Activated CD4-positive, alpha-beta T cell treated with anti-CD3 and anti-CD28 coated beads for 4 hours (primary cell): ENCODE results near the gene RAB1B.
A peak's percentile ranks its signal among the peaks of the same experiment; 100 is the strongest.

ENCODE experiments used
- DNase-seq, 2 donors: peaks; one replicate each; pipeline ENCODE4 v3.0.0-alpha.2; 2020

Gene RAB1B

DNA sequence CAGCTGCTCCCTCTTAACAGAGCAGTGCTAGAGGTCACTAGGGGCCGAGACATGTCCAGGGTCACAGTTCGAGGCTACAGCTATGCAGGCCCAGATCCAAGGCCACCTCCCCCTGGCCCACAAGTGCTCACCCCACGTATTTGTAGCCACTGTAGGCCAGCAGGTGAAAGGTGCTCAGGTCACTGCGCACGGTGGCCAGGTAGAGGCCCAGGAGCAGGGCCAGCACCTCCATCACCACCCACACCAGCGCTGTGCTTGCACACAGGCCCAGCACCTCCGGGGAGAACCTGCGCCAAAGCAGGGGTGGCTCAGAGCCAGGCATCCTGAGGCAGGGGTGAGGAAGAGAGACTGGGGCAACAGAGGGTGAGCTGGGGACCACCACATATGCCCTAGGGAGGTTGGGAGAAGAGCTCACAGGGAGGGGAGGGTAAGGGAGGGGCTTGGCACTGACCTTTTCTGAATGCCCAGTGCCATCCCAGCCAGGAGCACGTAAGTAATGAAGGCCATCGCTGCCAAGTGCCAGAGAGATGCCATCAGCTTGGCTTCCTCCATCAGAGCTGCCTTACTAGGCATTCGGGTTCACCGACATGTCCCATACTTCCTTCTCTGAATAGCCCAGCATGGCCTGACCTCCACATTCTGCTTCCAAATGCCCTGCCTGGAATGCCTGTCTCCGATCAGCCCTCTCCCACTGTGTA is 17.0 kb downstream of the RAB1B start:
- no peak for DNase-seq

DNA sequence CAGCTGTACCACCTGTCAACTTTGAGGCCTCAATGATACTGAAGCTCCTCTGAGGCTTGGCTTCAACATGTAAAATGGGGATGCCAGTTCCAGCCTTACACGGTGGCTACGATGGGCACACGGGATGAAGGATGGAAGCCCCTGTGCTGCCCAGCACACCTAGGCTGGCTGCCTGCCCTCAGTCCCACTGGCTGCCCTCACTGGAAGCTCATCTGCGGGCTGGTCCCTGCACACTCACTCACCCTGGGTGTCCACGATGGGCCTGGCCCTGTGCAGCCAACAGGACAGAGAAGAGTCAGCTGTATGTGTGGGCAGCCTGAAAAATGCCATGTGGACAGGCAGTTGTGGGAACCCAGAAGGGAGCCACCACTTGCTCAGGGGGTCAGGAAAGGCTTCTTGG is 18.3 kb downstream of the RAB1B start:
- DNase-seq: no peak

DNA sequence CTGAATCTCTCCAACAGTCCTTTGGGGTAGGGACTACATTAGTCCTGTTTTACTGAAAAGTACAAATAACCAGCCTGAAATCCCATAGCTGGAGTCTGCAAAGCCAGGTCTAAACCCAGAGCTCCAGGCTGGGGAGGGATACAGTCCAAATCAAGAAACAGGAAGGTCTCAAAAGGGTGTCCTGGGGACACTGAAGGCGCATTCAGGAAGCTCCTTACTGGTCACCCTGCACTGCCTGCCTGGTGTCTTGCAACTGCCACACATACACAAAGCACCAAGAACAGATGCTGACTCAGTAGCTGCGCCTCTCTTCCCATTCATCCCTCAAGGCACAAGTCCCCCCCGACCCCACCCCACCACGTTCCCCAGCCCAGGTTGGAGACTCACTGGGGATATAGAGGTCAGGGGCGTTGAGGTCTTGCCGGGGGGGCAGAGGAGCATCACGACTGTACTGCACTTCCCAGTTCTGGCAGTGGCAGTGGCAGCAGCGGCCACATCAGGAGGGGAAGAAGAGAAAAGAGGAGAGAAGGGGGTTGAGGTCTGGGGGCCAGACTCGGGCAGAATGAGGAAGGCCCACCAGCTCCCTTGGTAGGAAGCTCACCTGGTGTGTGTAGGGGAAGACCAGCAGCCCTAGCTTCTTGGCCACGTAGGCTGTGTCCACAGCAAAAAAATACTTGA is 18.9 kb downstream of the RAB1B start:
- DNase-seq: no peak

DNA sequence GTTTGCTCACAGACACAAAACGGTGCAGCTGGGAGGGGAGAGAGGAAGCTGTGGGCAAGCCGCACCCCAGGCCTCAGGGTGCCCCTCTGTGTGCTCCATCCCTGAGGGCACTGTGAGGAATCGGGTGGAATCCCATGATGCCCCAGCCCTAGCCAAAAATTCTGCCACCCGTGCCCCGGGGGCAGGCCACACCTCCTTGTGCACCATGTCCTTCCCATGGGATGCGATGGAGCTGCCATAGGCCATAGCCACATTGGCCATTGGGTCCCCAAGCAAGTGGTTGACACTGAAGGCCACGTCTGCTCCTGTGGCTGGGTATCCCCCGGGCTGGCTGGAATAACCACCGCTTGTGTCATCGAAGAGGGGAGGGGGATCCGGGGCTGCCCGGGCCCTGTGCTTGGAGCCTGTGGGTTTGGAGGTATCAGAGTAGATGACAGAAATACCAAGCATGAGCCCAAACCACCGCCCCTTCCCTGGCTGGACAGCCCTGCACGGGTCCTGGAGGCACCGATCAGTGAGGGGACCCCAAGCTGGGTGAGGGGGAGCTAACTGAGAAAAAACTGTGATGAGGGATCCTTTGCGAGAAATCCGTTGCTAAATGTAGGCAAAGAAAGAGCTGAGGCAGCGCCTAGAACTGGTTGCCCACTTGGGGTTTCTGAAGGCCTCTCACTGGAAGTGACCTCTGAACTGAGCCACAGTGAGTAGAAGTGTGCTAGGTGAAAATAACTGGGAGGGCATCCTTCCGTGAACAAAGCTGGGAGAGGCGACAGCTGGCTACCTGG is 19.6 kb downstream of the RAB1B start:
- no peak for DNase-seq

DNA sequence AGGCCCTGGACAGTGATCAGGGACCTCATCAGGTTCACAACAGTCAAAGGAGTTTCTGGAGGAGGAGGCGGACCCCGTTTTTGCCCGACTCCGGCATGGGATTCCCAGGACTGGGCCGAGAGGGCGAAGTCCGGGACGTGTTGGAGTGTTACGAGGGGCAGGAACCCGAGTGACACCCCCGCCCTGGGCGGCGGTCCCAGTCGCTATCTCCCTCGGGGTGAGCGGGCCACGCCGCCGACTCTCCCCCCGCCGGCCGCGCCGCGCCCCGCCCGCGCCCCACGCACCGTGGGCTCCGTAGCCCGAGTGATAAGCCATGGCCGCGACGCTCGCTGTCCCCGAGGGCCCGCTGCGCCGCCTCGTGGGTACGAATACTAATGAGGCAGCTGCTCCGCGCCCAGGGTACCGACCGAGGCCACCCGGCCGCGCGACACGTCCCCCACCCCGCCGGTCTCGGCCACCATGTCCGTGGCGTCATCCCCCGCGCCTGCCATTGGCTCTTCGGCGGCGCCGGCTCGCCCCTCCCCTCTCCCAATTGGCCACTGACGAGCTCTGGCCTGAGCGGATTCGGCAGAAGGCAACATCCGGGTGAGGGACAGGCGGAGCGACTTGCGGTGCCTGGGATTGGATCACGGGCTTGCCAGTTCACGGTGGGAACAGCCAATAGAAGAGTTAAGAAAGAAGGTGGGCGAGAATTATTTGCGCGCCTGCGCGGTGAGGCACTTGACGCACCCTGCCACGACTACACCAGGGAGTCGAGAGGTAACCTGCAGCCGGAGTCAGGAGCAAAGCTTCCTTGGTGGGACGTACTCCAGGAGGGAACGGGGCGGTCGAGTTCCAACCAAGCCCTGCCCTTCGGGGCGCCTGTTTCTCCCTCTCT is 20.5 kb downstream of the RAB1B start, which contains the start of gene YIF1A:
TSS of gene YIF1A (minus strand) at position 473 of the 877 bp plus-strand sequence. CDS start at position 315, 158 bp downstream.
- peak; percentile 97 to 99 for DNase-seq

DNA sequence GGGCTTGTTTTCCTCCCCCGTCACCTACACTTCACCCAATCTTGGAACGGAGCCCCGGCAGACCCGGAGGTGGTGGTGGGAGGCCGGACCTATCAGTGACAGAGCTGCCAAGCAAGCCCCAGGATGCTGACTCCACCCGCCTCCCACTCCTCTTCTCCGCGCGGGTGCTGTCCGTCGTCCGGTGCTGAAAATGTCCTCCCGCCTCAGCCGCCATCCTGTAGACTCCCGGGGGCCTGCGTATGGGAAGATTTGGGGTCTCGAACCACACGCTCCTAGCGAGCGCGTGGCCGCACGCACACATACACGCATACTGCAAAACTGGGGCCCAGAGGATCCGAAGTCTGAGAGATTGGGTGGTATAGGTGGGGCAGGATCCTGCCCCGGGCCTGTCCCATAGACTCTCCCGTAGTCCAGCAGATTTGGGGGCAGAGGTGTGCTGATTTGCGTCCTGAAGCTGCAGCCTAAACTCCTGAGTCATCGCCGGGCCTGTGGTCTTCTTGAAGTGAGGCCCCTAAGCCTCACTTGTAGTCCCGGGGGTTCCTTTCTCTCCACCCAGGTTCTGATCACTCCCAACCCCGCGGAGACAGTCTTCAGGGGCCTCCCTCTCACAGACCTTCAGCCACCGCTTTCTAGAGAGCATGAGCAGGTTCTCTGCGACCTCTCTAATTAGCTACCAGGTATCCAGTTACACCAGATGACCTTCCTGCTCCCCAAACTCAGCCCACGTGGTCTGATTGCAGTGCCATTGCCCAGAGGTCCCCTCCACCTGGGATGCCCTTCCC is 21.3 kb downstream of the RAB1B start:
- peak; percentile 74 to 83 for DNase-seq

DNA sequence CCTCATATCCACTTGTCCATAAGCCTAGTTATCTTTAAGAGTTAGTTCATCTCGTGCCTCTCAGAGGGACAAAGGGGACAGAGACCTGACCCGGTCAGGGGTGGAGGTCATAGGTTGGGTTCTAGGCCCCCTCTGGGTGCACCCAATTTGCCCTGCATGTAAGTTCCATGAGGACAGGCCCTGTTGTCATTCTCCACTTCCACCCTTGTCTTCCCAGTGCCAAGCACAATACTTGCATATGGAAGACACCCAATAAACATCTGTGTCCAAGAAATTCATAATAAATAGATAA is 21.8 kb downstream of the RAB1B start:
- DNase-seq: no peak

DNA sequence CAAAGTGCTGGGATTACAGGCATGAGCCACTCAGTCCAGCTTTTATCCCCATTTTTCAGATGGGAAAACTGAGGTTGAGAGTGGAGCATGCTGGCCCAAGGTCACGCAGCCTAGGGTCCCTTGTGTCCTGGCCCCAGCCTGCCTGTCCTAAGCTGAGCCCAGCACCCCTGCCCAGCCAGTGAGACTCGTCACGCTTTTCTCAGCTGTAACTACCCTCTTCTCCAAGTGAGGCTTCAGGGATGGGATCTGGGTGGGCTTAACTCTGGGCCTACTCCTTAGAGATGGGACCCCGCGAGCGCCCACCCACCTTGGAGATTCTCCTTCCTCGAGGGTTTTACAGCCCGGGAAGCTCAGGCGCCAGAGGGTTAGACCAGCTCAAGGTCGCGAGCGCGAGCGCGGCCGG is 22.9 kb downstream of the RAB1B start:
- DNase-seq: no peak

DNA sequence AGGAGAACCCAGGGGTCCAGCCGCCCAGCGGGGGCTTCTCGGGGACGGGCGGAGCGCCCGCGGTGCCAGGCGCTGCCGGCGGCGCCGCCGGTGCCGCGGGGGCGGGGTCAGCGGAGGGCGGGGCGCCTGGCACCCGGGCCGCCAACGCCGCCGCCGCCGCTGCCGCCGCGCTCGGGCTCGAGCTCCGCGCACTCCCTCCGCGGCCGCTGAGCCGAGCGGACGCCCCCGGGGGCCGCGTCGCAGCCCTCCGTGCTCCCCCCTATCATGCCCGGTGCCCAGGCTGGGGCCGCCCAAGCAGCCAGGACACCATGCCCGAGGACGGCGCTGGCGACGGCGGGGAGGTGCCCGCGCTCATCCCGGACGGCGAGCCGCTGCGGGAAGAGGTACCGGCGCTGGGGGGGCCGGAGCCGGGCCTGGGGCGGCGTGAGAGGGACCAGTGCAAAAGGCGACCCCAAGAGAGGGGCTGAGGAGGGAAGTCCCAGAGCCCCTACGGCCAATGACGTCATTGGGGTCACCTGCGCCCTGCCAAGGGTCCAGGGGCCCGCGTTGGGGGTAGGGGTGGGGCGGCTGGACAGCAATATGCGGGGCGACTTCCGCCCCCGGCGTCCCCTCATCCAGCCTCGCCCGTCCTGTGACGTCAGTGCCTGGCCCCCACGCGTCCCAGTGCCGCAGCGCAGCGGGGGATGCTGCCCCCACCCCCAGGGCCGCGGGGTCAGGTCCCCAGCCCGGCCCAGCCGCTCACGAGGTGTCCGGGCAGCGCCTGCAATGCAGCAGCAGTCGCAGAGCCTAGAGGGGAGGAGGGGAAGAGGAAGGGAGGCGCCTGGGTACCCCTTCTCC is 23.5 kb downstream of the RAB1B start, which contains the start of gene TMEM151A:
TSS of gene TMEM151A (plus strand) at position 189 of the 837 bp plus-strand sequence. CDS start at position 309, 120 bp downstream.
- DNase-seq: peak in 1 of 2 donors; percentile 34

DNA sequence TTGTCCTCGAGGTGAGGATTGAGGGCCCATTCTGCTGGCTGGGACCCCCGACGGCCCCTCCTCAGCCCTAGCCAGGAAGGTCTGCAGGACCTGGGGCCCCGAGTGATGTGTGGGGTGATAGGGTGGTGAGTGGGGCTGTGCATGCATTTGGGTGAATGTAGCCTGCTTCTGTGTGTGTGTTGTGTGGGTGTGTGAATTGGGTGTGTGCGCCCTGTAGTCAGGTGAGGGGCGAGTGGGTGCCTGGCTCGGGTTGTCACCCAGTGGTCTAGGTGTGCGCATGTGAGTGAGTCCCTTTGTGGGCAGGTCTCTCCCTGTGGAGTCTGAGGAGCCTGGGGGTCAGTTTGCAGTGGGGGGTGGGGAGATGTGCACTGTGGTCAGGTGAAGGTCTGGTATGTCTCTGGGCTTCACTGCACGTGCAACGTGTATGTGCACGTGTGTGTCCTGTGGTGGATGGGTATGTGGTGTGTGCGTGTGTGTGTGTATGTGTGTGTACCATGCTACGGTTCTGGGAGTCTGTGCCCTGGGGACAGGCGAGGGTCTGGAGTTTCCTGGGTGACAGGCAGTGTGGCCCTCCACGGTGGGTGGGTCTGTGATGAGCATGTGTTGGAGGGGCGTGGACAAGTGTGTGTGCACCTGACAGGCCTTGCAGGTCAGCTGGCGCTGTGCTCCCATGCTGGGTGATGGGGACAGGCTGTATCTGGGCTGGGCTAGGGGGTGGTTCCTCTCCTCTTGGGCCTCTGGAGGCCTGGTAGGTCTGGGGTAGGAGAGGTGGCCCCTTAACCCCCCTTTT is 24.3 kb downstream of the RAB1B start:
- no peak for DNase-seq

DNA sequence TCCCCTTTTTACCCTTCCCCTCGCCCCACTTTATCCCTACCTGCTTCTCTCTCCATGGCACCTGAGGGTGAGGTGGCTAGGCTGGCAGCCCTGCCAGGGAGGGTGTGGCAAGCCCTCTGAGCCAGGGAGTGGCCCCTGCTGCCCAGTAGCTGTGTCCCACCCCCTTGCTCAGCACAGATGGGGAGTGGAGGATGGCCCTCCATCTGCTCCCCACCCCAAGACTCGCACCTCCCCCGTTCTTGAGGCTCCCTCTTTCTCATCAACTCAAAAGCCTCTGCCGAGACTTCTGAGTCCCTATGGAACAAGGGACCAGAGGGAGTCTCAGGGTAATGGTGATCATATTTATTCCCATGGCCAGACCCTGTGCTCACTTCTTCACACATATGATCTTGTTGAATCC is 24.9 kb downstream of the RAB1B start:
- no peak for DNase-seq

DNA sequence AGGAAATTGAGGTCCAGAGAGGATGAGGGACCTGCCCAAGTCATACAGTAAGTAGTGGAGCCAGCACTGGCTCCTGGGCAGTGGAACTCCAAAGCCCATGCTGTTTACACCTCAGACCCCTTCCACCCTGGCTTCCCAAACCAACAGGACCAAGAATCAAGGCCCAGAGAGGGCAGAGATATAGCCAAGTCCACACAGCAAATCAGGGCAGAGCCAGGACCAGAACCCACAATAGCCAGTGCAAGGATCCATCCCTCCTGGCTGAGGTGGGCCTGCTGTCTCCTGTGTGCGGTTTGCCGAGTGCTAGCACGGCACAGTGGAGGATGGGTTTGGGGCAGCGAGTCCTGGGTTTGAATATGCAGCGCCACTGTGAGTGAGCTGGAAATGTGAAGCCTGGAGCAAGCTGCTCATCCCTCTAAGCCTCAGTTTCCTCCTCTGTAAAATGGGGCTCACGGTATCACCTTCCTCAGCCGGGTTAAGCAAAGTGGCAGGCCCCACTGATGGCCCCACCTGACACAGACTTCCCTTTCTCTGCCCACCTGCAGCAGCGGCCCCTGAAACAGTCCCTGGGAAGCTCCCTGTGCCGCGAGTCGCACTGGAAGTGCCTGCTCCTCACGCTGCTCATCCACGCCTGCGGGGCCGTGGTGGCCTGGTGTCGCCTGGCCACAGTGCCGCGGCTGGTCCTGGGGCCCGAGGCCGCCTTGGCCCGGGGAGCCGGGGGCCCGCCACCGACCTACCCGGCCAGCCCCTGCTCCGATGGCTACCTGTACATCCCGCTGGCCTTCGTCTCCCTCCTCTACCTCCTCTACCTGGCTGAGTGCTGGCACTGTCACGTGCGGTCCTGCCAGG is 25.6 kb downstream of the RAB1B start:
- DNase-seq: no peak

DNA sequence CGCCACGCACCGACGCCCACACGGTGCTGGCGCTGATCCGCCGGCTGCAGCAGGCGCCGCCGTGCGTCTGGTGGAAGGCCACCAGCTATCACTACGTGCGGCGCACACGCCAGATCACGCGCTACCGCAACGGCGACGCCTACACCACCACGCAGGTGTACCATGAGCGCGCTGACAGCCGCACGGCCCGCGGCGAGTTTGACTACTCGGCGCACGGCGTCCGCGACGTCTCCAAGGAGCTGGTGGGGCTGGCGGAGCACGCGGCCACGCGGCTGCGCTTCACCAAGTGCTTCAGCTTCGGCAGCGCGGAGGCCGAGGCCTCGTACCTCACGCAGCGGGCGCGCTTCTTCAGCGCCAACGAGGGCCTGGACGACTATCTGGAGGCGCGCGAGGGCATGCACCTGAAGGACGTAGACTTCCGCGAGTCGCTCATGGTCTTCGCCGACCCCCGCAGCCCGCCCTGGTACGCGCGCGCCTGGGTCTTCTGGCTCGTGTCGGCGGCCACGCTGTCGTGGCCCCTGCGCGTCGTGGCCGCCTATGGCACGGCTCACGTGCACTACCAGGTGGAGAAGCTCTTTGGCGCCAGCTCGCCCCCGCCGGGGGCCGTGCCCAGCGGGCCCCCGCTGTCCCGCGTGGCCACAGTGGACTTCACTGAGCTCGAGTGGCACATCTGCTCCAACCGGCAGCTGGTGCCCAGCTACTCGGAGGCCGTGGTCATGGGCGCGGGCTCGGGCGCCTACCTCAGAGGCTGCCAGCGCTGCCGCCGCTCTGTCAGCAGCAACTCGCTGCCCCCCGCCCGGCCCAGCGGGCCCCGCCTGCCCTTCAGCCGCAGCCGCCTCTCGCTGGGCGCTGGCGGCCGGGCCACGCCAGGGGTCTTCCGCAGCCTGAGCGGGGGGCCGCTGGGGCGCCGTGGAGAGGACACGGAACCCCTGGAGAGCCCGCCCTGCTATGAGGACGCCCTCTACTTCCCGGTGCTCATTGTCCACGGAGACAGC is 26.5 kb downstream of the RAB1B start:
- no peak for DNase-seq

DNA sequence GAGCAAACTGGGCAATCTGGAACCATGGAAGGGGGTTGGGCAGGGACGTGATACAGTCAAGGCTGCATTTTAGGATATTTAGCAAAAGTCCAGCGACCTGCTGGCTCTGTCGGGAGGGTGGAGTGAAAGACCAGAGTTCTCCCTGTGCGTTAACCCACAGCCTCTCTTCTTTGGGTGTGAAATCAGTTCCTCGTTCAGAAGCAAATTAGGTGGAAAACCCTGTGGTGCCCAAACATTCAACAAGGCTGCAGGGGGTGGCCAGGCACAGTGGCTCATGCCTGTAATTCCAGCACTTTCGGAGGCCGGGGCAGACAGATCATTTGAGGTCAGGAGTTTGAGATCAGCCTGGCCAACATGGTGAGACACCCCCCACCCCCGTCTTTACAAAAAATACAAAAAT is 29.2 kb downstream of the RAB1B start:
- DNase-seq: no peak

DNA sequence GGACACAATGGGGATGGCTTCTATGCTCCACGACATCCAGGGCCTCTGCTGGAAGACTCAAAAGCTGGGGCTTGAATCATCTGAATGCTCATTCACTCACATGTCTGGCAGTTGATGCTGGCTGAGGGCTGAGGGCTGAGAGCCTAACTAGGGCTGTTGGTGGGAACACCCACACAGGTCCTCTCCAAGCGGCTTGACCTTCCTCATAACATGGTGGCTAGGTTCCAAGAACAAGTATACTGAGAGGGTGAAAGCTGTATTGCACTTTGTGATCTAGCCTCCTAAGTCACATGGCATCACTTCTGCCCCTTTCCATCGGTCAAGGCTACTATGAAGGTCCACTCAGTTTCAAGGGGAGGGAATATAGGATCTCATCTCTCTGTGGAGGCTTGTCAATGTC is 30.7 kb downstream of the RAB1B start:
- no peak for DNase-seq

DNA sequence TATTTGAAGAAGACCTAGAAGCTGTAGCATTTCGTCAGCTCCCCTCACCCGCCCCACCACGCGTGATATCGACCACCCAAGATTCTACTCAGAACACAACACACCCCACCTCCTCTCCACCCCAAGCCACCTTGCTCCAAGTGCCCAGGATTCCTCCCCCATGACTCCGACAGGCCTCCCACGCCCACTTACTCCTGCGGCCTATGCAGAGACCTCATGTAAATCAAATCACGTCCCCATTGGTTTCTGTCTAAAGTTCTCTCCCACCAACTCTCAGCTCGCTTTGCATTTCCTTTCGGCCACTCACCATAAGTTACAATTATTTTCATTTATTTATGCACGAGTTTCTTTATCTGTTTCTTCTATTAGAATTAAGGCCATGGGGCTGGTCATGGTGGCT is 34.2 kb downstream of the RAB1B start:
- no peak for DNase-seq

DNA sequence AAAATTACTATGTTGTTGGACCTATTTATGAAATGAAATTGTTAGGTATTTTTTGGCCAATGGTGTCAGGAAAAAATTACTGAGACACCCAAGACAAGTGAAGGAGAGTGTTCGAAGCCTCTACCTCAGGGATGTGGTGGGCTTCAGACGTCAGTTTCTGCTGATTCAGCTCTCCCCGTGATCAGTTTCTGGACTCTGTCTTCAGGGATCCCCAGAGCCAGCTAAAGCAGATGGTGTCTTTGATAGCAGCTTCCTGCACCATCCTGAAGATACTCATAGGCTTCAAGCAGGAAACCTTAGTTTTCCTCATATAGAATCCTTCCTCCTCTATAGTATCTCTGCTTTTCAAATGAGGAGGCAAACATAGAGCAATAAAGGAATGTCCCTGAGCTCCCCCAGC is 41.0 kb downstream of the RAB1B start:
- no peak for DNase-seq

DNA sequence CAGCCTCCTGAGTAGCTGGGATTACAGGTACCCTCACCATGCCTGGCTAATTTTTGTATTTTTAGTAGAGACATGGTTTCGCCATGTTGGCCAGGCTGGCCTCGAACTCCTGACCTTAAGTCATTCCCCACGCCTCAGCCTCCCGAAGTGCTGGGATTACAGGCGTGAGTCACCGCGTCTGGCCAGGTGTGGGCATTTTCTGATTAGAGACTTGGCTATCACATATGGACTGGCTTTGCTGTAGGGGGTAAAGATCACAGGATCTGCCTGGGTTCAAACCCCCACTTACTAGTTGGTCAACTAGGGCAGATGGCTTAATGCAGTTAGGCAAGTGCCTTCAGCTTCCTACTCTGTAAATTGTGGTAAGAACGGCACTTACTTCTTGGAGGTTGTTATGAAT is 41.9 kb downstream of the RAB1B start:
- DNase-seq: no peak
